SK-N-SH treated with all-trans-retinoic acid at 6 μM for 48 hours (cell line): ENCODE results near the gene KANSL2.

ENCODE experiments used
- ATAC-seq: fragments of 200-7000 bp; cut with Tn5 transposase; 3 replicates; pipeline ENCODE4 v1.9.1; 2020; ENCODE audit warnings: mild to moderate bottlenecking, moderate library complexity
- ARNTL ChIP-seq: fragments of 450-650 bp; formaldehyde crosslinking; IDR thresholded peaks from 2 replicates; pipeline ENCODE4 v1.5.0; 2020; ENCODE audit warnings: low read depth, mild to moderate bottlenecking, moderate library complexity, borderline replicate concordance
- CSRNP3 ChIP-seq: fragments of 250-450 bp; sonication (Bioruptor Pico); IDR thresholded peaks from 2 replicates; pipeline ENCODE4 v1.5.1; 2021; ENCODE audit warnings: mild to moderate bottlenecking, moderate library complexity
- ESRRG ChIP-seq: fragments of 250-450 bp; sonication (Bioruptor Pico); IDR thresholded peaks from 2 replicates; pipeline ENCODE4 v1.6.1; 2021; ENCODE audit warnings: mild to moderate bottlenecking
- GLIS3 ChIP-seq: fragments of 250-450 bp; sonication (Bioruptor Pico); IDR thresholded peaks from 2 replicates; pipeline ENCODE4 v1.5.0; 2020; ENCODE audit warnings: mild to moderate bottlenecking, moderate library complexity
- ISL1 ChIP-seq: fragments of 250-450 bp; sonication (Bioruptor Pico); IDR thresholded peaks from 2 replicates; pipeline ENCODE4 v2.1.2; 2022; ENCODE audit warnings: mild to moderate bottlenecking, moderate library complexity
- OSR1 ChIP-seq: fragments of 250-450 bp; sonication (Bioruptor Pico); IDR thresholded peaks from 2 replicates; pipeline ENCODE4 v1.8.0; 2022; ENCODE audit warnings: moderate library complexity, mild to moderate bottlenecking, inconsistent platforms
- PATZ1 ChIP-seq: fragments of 250-450 bp; sonication (Bioruptor Pico); IDR thresholded peaks from 2 replicates; pipeline ENCODE4 v1.8.0; 2020; ENCODE audit warnings: mild to moderate bottlenecking, moderate library complexity, borderline replicate concordance
- POU6F1 ChIP-seq: fragments of 250-450 bp; sonication (Bioruptor Pico); IDR thresholded peaks from 2 replicates; pipeline ENCODE4 v1.8.0; 2021; ENCODE audit warnings: low read depth, mild to moderate bottlenecking, moderate library complexity, borderline replicate concordance
- RARB ChIP-seq: fragments of 250-450 bp; sonication (Bioruptor Pico); IDR thresholded peaks from 2 replicates; pipeline ENCODE4 v1.8.0; 2021; ENCODE audit warnings: mild to moderate bottlenecking, moderate library complexity
- SNAI2 ChIP-seq: fragments of 250-450 bp; sonication (Bioruptor Pico); IDR thresholded peaks from 2 replicates; pipeline ENCODE4 v1.5.0; 2020; ENCODE audit warnings: mild to moderate bottlenecking, moderate library complexity
- TOX ChIP-seq: fragments of 250-450 bp; sonication (Bioruptor Pico); IDR thresholded peaks from 2 replicates; pipeline ENCODE4 v1.8.0; 2021; ENCODE audit warnings: mild to moderate bottlenecking, moderate library complexity, borderline replicate concordance
- TSHZ2 ChIP-seq: fragments of 250-450 bp; sonication (Bioruptor Pico); IDR thresholded peaks from 2 replicates; pipeline ENCODE4 v1.5.0; 2020; ENCODE audit warnings: mild to moderate bottlenecking, moderate library complexity
- ZC3H10 ChIP-seq: fragments of 250-450 bp; sonication (Bioruptor Pico); IDR thresholded peaks from 2 replicates; pipeline ENCODE4 v1.5.1; 2021; ENCODE audit warnings: mild to moderate bottlenecking, moderate library complexity
- ZFP30 ChIP-seq: fragments of 450-650 bp; formaldehyde crosslinking; IDR thresholded peaks from 2 replicates; pipeline ENCODE4 v1.5.0; 2022; ENCODE audit warnings: mild to moderate bottlenecking, moderate library complexity
- ZNF565 ChIP-seq: fragments of 450-650 bp; formaldehyde crosslinking; conservative IDR thresholded peaks from 2 replicates; pipeline ENCODE4 v1.5.0; 2020; ENCODE audit warnings: low read depth, mild to moderate bottlenecking, moderate library complexity
- ZNF70 ChIP-seq: fragments of 450-650 bp; formaldehyde crosslinking; IDR thresholded peaks from 2 replicates; pipeline ENCODE4 v1.5.0; 2020; ENCODE audit warnings: mild to moderate bottlenecking, moderate library complexity
- ZNF8 ChIP-seq: fragments of 450-650 bp; formaldehyde crosslinking; IDR thresholded peaks from 2 replicates; pipeline ENCODE4 v1.5.0; 2020; ENCODE audit warnings: mild to moderate bottlenecking, moderate library complexity

KANSL2 gene

GRCh38 chr12:48687592-48687991, 5.6 kb upstream of the KANSL2 start (continued):
- TF ChIP-seq TOX (CRISPR knock-in tag) = no peak
- TF ChIP-seq ZNF70 (CRISPR knock-in tag) = no peak
- no peak for TF ChIP-seq RARB (CRISPR knock-in tag)
- no peak for TF ChIP-seq ZC3H10 (CRISPR knock-in tag)

- TF ChIP-seq ZNF8 (CRISPR knock-in tag) = no peak
- TF ChIP-seq TSHZ2 = no peak
- TF ChIP-seq ESRRG (CRISPR knock-in tag) = no peak
- no peak for TF ChIP-seq OSR1 (CRISPR knock-in tag)
- no peak for TF ChIP-seq POU6F1
- TF ChIP-seq TOX (CRISPR knock-in tag) = no peak
- TF ChIP-seq CSRNP3 = no peak
- TF ChIP-seq ZNF70 (CRISPR knock-in tag) = no peak
- TF ChIP-seq GLIS3 (CRISPR knock-in tag) = no peak
- TF ChIP-seq PATZ1 (CRISPR knock-in tag) = no peak
- ATAC-seq = no peak
Measured at GRCh38 chr12:48686615-48687334, 4.7 kb upstream of the KANSL2 start.

- no peak for ATAC-seq
Measured at GRCh38 chr12:48686037-48686595, 4.1 kb upstream of the KANSL2 start.

More at GRCh38 chr12:48686037-48686595, 4.1 kb upstream of the KANSL2 start:
- TF ChIP-seq ARNTL (CRISPR knock-in tag) (no peak), GLIS3 (CRISPR knock-in tag) (no peak), ISL1 (CRISPR knock-in tag) (no peak), ZNF70 (CRISPR knock-in tag) (no peak), PATZ1 (CRISPR knock-in tag) (no peak), ZNF565 (CRISPR knock-in tag) (no peak), ZFP30 (CRISPR knock-in tag) (no peak), TOX (CRISPR knock-in tag) (no peak), ESRRG (CRISPR knock-in tag) (no peak), SNAI2 (CRISPR knock-in tag) (no peak), POU6F1 (no peak)
